Dendritic cell treated with granulocyte-macrophage colony-stimulating factor and Interleukin-4, amounts not matched to agents 40 ng/mL and 50 ng/mL, for 4 days (primary cell): ENCODE results near the gene PIK3C2A.

Experiments
- H3K27ac Mint-ChIP-seq: one replicate; pipeline ENCODE4 v1.8.0; 2022; ENCODE audit warnings: mild to moderate bottlenecking, mixed read lengths
- H3K27me3 Mint-ChIP-seq: one replicate; pipeline ENCODE4 v1.8.0; 2022; ENCODE audit warnings: mild to moderate bottlenecking, mixed read lengths
- H3K36me3 Mint-ChIP-seq: one replicate; pipeline ENCODE4 v1.8.0; 2022; ENCODE audit warnings: low read depth, mixed read lengths
- H3K4me1 Mint-ChIP-seq: one replicate; pipeline ENCODE4 v1.8.0; 2022; ENCODE audit warnings: low read depth, mixed read lengths
- H3K4me3 Mint-ChIP-seq: one replicate; pipeline ENCODE4 v1.8.0; 2022; ENCODE audit warnings: mild to moderate bottlenecking, moderate library complexity, mixed read lengths
- H3K9me3 Mint-ChIP-seq: one replicate; pipeline ENCODE4 v1.8.0; 2022; ENCODE audit warnings: mixed read lengths
- intact Hi-C: fragments of 100-400 bp; cut with micrococcal nuclease; formaldehyde crosslinking; loops from one replicate; pipeline ENCODE4 v1.15.0; 2022

The PIK3C2A gene

DNA sequence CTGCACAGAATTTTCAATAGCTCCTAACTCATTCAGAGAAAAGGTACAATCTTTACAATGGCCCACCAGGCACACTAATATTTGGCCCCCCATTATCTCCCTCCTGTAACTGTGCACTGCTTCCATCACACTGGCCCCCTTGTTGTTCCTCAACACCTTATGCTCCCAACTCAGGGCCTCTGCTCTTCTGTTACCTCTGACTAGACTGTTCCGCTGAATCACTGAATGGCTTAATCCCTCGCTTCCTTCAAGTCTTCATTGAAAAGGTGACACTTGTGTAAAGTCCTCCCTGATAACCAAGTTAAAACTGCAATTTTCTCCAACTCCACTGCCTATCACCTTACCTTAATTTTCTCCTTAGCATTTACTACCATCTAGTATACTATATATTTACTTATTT, 21.8 kb downstream of the PIK3C2A start:
- H3K9me3 Mint-ChIP-seq = no peaks in the 10 kb centered on the region
- intact Hi-C loops = no loop called here

DNA sequence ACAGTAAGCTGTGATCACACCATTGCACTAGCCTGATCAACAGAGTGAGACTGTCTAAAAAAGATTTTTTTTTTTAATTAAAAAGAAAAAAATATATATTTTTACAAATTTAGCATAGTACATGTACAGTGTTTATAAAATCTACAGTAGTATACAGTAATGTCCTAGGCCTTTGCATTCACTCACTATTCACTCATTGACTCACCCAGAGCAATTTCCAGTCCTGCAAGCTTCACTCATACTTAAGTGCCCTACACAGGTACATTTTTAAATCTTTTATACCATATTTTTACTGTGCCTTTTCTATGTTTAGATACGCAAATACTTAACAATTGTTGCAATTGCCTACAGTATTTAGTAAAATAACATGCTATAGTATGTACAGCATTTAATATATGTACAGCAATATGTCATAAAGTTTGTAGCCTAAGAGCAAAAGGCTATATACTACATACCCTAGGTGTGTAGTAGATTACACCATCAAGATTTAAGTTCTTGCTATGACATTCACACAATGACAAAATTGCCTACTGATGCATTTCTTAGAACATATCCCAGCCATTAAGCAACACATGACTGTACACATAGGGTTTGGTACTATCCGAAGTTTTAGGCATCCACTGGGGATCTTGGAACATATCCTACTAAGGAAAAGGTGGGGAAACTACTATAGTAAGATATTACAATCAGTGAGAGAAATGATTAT, 22.8 kb downstream of the PIK3C2A start:
- Mint-ChIP-seq H3K27me3 (no peaks in the 10 kb centered on the region), H3K4me3 (no peak overlapping the region), H3K9me3 (no peaks in the 10 kb centered on the region), H3K4me1 (peaks cover 16% of the 10 kb centered on the region), H3K27ac (no peak overlapping the region), H3K36me3 (peaks cover 32% of the 10 kb centered on the region)
- intact Hi-C loops = no loop called here

More for the DNA sequence above, 21.8 kb downstream of the PIK3C2A start:
- H3K36me3 Mint-ChIP-seq = peaks cover 38% of the 10 kb centered on the region
- peaks cover 16% of the 10 kb centered on the region for H3K4me1 Mint-ChIP-seq
- H3K27ac Mint-ChIP-seq = peak overlapping the region; percentile 4
- no peak overlapping the region for H3K4me3 Mint-ChIP-seq
- H3K27me3 Mint-ChIP-seq = no peaks in the 10 kb centered on the region

DNA sequence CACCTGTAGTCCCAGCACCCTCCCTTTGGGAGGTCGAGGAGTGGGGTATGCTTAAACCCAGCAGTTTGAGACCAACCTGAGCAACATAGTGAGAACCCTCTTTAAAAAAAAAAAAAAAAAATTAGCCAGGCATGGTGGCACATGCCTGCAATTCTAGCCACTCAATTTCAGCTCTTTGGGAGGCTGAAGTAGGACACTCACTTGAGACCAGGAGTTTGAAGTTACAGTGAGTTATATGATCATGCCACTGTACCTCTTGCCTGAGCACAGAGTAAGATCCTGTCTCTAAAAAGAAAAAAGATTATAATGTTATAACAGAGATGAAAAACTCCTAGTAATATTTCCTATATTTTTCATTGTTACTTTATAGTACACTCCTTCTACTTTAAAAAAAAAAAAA, 23.9 kb downstream of the PIK3C2A start:
- Mint-ChIP-seq H3K4me3 (no peak overlapping the region), H3K27me3 (no peaks in the 10 kb centered on the region), H3K9me3 (no peaks in the 10 kb centered on the region), H3K27ac (no peak overlapping the region), H3K4me1 (peaks cover 16% of the 10 kb centered on the region), H3K36me3 (peaks cover 32% of the 10 kb centered on the region)
- intact Hi-C loops = no loop called here

DNA sequence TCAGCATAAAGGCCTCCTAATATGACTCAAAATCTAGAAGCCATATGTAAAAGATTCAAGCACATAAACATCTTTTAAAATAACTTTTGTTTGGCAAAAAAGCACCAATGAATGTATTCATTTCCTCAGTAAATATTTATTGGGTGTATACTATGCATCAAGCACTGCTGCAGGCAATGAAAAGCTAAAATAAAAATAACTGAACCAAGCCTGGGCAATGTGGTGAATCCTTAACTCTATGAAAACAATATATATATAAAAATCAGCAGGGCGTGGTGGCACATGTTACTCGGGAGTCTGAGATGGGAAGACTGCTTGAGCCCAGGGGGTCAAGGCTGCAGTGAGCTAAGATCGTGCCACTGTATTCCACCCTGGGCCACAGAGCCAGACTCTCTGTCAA, 27.8 kb downstream of the PIK3C2A start:
- Mint-ChIP-seq H3K36me3 (peaks cover 8% of the 10 kb centered on the region), H3K27ac (no peak overlapping the region), H3K27me3 (no peaks in the 10 kb centered on the region), H3K9me3 (no peaks in the 10 kb centered on the region), H3K4me1 (no peaks in the 10 kb centered on the region), H3K4me3 (no peak overlapping the region)
- intact Hi-C loops = no loop called here

DNA sequence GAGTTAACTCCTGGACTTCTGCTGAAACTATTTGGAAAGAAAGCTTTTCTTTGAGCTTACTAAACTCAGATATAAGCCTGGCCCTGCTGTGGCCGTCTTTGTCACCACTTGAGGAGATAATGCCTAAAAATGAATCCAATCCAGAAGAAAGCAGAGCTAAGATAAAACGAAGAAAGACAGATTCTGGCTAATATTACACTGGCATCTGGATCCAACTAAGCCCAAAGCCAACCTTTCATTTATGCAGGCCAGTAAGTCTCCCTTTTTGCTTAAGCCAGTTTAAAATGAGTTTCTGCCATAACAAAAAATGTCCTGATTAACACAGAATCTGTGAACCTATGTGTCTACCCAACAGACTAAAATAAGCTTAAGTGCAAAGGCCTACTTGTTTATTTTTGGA, 34.5 kb downstream of the PIK3C2A start:
- no peak overlapping the region for H3K27ac Mint-ChIP-seq
- no peaks in the 10 kb centered on the region for H3K27me3 Mint-ChIP-seq
- intact Hi-C loops = no loop called here
- H3K4me3 Mint-ChIP-seq = no peak overlapping the region
- peaks cover 24% of the 10 kb centered on the region for H3K36me3 Mint-ChIP-seq
- H3K9me3 Mint-ChIP-seq = no peaks in the 10 kb centered on the region
- H3K4me1 Mint-ChIP-seq = peaks cover 12% of the 10 kb centered on the region

DNA sequence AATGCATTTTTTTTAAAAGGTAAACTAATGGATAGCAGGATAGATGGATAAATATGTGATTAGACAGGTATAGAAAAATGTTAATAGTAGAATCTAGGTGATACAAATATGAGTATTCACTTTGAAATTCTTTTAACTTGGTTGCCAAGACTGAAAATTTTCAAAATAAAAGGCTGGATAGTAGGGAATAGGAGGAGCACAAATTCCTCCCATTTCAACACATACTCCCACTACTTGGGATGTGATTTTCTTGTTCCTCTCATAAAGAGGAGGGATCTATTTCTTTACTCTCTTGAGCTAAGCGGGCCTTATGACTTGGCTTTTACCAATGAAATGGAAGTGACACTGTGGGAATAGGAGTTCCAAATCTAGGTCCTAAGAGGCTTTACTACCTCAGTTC, 35.9 kb downstream of the PIK3C2A start:
- intact Hi-C loops = no loop called here
- Mint-ChIP-seq H3K9me3 (no peaks in the 10 kb centered on the region), H3K4me3 (no peak overlapping the region), H3K36me3 (peaks cover 38% of the 10 kb centered on the region), H3K27me3 (no peaks in the 10 kb centered on the region), H3K4me1 (peaks cover 12% of the 10 kb centered on the region), H3K27ac (no peak overlapping the region)

DNA sequence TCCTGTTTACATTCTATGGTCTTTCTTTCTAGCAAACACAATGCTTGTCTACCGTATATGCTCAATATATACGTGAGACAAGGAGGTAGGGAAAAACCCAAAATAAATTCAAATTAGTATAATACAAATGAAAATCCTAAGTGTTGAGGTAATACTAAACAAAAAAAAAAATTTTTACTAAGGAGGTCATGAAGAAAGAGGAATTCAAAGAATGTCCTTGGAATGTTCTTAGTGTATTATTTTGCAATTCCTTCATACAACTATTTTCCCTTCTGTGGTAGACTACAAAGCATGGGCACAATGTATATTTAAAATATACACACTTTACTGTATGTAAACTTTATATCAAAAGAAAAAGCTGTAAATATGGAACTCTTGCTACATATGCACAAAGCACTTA, 36.4 kb downstream of the PIK3C2A start:
- no peaks in the 10 kb centered on the region for H3K9me3 Mint-ChIP-seq
- no peak overlapping the region for H3K4me3 Mint-ChIP-seq
- peaks cover 12% of the 10 kb centered on the region for H3K4me1 Mint-ChIP-seq
- no peaks in the 10 kb centered on the region for H3K27me3 Mint-ChIP-seq
- intact Hi-C loops = no loop called here
- peaks cover 39% of the 10 kb centered on the region for H3K36me3 Mint-ChIP-seq
- no peak overlapping the region for H3K27ac Mint-ChIP-seq

DNA sequence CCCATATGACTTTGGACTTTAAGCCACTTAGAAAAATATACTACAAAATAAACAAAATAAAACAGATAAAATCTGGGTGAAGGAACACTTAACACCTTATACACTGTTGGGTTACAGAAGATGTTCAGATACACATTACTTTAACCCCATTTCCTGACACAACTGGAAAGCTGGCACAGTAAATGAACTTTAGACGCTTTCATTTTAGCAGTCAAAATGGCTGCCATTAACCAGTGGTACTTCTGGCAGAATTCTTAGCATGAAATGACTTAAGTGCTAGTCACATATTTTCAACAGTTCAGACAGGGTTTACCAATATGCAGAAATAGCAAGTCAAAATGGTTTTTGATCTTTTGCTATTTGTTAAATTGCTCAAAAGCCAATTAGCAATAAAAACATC, 37.9 kb downstream of the PIK3C2A start:
- H3K4me1 Mint-ChIP-seq = peaks cover 12% of the 10 kb centered on the region
- no peak overlapping the region for H3K4me3 Mint-ChIP-seq
- no peak overlapping the region for H3K27ac Mint-ChIP-seq
- H3K36me3 Mint-ChIP-seq = peaks cover 39% of the 10 kb centered on the region
- no peaks in the 10 kb centered on the region for H3K27me3 Mint-ChIP-seq
- no peaks in the 10 kb centered on the region for H3K9me3 Mint-ChIP-seq
- intact Hi-C loops = no loop called here

DNA sequence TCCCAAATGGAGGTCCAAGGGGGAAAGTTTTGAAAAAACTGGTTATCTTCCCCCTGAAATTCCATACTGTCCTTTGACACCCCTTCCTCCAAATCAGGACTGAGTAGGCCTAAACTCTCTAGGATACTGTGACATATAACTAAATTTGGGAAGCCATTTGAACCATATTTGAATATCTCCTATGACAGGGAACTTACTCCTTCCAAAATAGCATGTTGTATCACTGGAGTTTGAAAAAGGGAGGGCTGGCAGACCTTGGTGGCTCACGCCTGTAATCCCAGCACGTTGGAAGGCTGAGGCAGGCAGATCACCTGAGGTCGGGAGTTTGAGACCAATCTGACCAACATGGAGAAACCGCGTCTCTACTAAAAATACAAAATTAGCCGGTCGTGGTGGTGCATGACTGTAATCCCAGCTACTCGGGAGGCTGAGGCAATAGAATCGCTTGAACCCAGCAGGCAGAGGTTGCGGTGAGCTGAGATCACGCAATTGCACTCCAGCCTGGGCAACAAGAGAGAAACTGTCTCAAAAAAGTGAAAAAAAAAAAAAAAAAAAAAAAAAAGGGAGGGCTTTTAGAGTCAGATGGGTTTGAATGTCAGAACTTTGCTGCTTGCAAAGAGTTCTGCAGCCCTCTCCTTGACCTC, 42.4 kb downstream of the PIK3C2A start:
- Mint-ChIP-seq H3K9me3 (no peaks in the 10 kb centered on the region), H3K27ac (no peak overlapping the region), H3K4me3 (no peak overlapping the region), H3K36me3 (peaks cover 28% of the 10 kb centered on the region), H3K4me1 (peaks cover 35% of the 10 kb centered on the region), H3K27me3 (no peaks in the 10 kb centered on the region)
- intact Hi-C loops = no loop called here

DNA sequence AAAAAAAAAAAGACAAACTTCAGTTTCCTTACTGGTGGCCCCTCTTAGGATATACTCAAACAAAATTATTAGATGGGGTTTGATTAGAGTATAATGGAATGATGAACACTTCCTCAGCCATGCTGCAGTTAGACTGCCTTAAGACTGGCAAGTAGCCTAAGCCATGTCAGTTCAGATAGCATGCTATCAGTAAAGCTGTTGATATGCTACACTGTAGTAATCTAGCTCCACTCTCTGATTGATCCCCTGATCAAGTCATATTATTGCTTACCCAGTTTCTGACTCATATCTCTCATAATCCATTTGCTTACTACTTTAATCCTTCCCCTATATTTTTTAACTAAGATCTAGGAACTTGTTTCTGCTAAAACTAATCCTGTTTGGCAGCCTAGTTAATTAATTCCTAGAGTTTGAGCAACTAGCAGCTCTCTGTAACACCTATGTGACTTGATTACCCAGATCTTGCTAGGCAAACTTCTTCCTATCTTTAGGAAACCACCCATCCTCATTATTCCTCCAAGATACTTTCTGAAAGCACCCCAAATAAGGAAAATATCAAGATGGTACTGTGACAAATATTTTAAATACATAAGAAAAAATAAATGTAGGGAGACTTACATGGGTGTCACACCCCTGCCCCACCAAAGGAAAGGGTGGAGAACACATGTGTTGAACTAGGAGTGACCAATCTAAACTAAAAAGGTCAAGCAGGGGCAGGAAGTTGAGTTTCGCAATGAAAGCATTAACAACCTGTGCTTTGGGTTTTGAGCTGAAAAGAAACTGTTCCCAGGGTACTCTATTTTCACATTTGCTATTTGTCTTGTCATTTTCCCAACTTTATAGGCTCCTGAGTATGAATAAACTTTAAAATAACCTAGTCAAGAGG, 43.2 kb downstream of the PIK3C2A start:
- intact Hi-C loops = loop anchor here (5.0 kb wide), 1 partner anchor 43 kb away; the partner anchor contains the start of gene PIK3C2A
- H3K36me3 Mint-ChIP-seq = peaks cover 28% of the 10 kb centered on the region
- H3K9me3 Mint-ChIP-seq = no peaks in the 10 kb centered on the region
- no peaks in the 10 kb centered on the region for H3K27me3 Mint-ChIP-seq
- no peak overlapping the region for H3K4me3 Mint-ChIP-seq
- peaks cover 43% of the 10 kb centered on the region for H3K4me1 Mint-ChIP-seq
- H3K27ac Mint-ChIP-seq = peak overlapping the region; percentile 61

DNA sequence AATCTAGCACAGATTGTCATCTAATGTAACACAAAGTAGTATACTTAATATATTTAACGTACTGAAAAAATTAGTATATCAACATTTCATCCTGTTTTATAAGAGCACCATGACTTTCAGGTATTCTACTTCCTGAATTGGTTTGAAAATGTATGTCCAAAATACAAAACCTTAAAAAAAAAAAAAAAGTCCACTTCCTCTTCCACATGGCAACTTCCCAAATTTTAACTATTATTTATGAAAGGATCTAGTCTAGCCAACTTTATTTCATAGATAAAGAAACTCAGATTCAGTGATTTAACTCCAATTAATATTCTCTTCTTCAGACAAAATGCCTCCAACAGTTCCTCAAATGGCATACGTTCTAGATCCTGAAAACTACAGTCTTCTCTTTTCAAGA, 44.0 kb downstream of the PIK3C2A start:
- H3K4me3 Mint-ChIP-seq = no peak overlapping the region

DNA sequence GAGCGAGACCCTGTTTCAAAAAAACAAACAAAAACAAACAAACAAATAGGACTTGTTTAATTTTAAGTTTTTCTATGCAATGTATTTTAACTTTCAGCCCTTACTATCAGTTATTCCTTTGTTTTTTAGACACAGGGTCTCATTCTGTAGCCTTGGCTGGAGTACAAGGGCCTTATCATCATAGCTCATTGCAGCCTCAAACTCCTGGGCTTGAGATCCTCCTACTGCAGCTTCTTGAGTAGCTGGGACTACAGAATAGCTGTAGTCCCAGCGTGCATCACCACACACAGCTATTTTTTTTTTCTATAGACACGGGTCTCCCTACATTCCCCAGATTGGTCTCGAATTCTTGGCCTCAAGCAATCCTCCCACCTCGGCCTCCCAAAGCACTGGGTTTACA, 44.5 kb downstream of the PIK3C2A start:
- Mint-ChIP-seq H3K4me3 (no peak overlapping the region), H3K27me3 (no peaks in the 10 kb centered on the region), H3K9me3 (no peaks in the 10 kb centered on the region), H3K27ac (peak overlapping the region; percentile 61), H3K4me1 (peaks cover 50% of the 10 kb centered on the region), H3K36me3 (peaks cover 15% of the 10 kb centered on the region)
- intact Hi-C loops = loop anchor here (5.0 kb wide), 1 partner anchor 44 kb away; the partner anchor contains the start of gene PIK3C2A

More for the DNA sequence above, 44.0 kb downstream of the PIK3C2A start:
- H3K4me1 Mint-ChIP-seq = peaks cover 49% of the 10 kb centered on the region
- peak overlapping the region; percentile 61 for H3K27ac Mint-ChIP-seq
- intact Hi-C loops = loop anchor here (5.0 kb wide), 1 partner anchor 44 kb away; the partner anchor contains the start of gene PIK3C2A
- no peaks in the 10 kb centered on the region for H3K27me3 Mint-ChIP-seq
- peaks cover 19% of the 10 kb centered on the region for H3K36me3 Mint-ChIP-seq
- H3K9me3 Mint-ChIP-seq = no peaks in the 10 kb centered on the region

DNA sequence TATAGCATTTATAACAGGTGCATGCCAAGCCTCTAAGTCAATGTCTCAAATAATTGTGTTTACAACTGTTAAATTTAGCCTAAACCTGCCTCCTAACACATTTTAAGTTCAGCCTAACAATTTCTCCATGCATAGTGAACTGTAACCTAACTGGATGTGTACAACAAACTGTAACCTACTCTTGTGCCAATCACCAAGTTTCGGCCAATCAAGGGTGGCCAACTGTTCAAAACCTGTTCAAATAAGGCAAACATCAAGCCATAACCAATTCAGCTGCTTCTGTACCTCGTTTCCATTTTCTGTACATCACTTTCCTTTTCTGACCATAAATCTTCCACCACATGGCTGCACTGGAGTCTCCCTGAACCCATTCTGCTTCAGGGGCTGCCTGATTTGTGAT, 45.4 kb downstream of the PIK3C2A start:
- peaks cover 54% of the 10 kb centered on the region for H3K4me1 Mint-ChIP-seq
- H3K27me3 Mint-ChIP-seq = no peaks in the 10 kb centered on the region
- H3K27ac Mint-ChIP-seq = peak overlapping the region; percentile 61
- H3K36me3 Mint-ChIP-seq = peaks cover 12% of the 10 kb centered on the region
- intact Hi-C loops = loop anchor here (5.0 kb wide), 1 partner anchor 45 kb away; the partner anchor contains the start of gene PIK3C2A
- no peaks in the 10 kb centered on the region for H3K9me3 Mint-ChIP-seq
- no peak overlapping the region for H3K4me3 Mint-ChIP-seq

DNA sequence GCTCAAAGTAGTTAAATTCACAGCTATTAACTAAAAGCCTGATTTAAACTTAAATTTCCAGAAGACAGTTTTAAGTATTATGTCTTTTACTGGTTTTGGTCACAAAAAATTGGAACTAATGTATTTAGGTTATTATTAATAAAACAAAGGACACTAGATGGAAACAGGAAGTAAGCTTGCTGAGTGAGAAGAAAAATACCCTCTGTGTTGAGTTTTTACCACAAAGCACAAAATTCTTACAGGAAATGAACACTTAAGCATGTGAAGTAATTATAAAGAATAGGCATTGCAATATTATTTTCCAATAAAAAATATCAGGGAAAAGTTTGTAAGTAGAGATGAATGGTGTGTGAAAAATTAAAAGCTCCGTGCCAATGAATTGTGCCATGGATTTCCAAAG, 46.3 kb downstream of the PIK3C2A start:
- peaks cover 54% of the 10 kb centered on the region for H3K4me1 Mint-ChIP-seq
- no peak overlapping the region for H3K4me3 Mint-ChIP-seq

More for the DNA sequence above, 46.3 kb downstream of the PIK3C2A start:
- Mint-ChIP-seq H3K27ac (peak overlapping the region; percentile 61), H3K27me3 (no peaks in the 10 kb centered on the region), H3K36me3 (peaks cover 6% of the 10 kb centered on the region), H3K9me3 (no peaks in the 10 kb centered on the region)
- intact Hi-C loops = loop anchor here (5.0 kb wide), 1 partner anchor 46 kb away; the partner anchor contains the start of gene PIK3C2A
